Measurements from ENCODE around the gene CCDC141. TPM values are rescaled to one million over a fixed set of nuclear protein-coding genes. Genes with fewer than 3 reads are reported as not detected.

Gene CCDC141
- total RNA-seq, 1 experiment from 2014 or later = 0.30 TPM

DNA sequence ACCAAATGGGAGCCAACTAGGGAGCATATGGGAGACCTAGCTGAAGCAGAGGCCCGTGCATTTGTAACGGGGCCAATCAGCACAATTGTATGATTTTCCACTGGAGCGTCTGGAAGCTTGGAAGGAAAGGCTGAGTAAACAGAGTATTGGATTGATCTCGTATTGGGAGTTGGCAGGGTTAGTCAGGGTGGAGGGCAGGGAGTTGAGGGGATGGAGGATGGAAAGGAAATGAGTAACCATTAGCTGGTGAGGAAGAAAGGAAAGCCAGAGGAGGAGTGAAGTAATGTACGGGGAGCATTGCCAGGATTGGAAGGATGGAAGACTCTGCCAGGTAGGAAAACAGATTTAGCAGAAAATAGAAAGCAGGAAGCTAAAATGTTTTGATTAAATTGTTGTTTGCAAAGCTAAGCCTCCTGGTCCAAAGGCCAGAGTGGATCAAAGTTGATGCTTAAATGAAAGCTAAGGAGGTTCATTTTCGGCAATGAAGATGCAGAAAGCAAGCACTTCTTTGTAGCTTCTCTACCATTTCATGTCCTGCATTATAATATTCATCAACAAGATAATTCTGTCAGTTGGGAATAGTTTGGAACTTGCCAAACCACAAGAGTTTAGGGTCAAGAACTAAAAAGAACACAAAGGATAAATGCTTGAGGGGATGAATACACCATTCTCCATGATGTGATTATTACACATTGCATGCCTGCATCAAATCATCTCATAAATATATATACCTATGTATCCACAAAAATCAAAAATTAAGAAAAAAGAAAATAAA, 167.1 kb downstream of the CCDC141 start:
- DNase-seq (ENCODE audit: low read depth, low spot score) = no peak
- no peak overlapping the region for H3K27ac ChIP-seq (ENCODE audit: low read depth, low read length)
- no peak for TF ChIP-seq ELF1 (IDR thresholded peaks at IDR 0.05; ENCODE audit: borderline replicate concordance, low read depth)
- TF ChIP-seq POLR2AphosphoS5 (IDR thresholded peaks at IDR 0.05; ENCODE audit: low read depth, low read length) = no peak
- TF ChIP-seq ZFX (IDR thresholded peaks at IDR 0.05) = no peak
- TF ChIP-seq EZH2 (IDR thresholded peaks at IDR 0.05) = no peak
- TF ChIP-seq, protein P1, sequence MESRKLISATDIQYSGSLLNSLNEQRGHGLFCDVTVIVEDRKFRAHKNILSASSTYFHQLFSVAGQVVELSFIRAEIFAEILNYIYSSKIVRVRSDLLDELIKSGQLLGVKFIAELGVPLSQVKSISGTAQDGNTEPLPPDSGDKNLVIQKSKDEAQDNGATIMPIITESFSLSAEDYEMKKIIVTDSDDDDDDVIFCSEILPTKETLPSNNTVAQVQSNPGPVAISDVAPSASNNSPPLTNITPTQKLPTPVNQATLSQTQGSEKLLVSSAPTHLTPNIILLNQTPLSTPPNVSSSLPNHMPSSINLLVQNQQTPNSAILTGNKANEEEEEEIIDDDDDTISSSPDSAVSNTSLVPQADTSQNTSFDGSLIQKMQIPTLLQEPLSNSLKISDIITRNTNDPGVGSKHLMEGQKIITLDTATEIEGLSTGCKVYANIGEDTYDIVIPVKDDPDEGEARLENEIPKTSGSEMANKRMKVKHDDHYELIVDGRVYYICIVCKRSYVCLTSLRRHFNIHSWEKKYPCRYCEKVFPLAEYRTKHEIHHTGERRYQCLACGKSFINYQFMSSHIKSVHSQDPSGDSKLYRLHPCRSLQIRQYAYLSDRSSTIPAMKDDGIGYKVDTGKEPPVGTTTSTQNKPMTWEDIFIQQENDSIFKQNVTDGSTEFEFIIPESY (IDR thresholded peaks at IDR 0.05; ENCODE audit: extremely low read depth, insufficient replicate concordance, low read length) = no peak
- TF ChIP-seq TCF7L2 (IDR thresholded peaks at IDR 0.05; ENCODE audit: borderline replicate concordance, extremely low read depth, insufficient read depth, insufficient read length) = no peak
- TF ChIP-seq, protein P2, sequence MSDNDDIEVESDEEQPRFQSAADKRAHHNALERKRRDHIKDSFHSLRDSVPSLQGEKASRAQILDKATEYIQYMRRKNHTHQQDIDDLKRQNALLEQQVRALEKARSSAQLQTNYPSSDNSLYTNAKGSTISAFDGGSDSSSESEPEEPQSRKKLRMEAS (IDR thresholded peaks at IDR 0.05) = no peak
- TF ChIP-seq, protein P3, sequence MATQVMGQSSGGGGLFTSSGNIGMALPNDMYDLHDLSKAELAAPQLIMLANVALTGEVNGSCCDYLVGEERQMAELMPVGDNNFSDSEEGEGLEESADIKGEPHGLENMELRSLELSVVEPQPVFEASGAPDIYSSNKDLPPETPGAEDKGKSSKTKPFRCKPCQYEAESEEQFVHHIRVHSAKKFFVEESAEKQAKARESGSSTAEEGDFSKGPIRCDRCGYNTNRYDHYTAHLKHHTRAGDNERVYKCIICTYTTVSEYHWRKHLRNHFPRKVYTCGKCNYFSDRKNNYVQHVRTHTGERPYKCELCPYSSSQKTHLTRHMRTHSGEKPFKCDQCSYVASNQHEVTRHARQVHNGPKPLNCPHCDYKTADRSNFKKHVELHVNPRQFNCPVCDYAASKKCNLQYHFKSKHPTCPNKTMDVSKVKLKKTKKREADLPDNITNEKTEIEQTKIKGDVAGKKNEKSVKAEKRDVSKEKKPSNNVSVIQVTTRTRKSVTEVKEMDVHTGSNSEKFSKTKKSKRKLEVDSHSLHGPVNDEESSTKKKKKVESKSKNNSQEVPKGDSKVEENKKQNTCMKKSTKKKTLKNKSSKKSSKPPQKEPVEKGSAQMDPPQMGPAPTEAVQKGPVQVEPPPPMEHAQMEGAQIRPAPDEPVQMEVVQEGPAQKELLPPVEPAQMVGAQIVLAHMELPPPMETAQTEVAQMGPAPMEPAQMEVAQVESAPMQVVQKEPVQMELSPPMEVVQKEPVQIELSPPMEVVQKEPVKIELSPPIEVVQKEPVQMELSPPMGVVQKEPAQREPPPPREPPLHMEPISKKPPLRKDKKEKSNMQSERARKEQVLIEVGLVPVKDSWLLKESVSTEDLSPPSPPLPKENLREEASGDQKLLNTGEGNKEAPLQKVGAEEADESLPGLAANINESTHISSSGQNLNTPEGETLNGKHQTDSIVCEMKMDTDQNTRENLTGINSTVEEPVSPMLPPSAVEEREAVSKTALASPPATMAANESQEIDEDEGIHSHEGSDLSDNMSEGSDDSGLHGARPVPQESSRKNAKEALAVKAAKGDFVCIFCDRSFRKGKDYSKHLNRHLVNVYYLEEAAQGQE (IDR thresholded peaks at IDR 0.05; ENCODE audit: low read depth) = no peak
- no peak for TF ChIP-seq CBX3 (IDR thresholded peaks at IDR 0.05; ENCODE audit: low read depth)
- TF ChIP-seq EZH2phosphoT487 (IDR thresholded peaks at IDR 0.05; ENCODE audit: borderline replicate concordance) = no peak
- TF ChIP-seq POLR2A (IDR thresholded peaks at IDR 0.05; ENCODE audit: borderline replicate concordance, extremely low read depth, insufficient read depth, insufficient read length) = no peak
- no peak for TF ChIP-seq ZNF274 (IDR thresholded peaks at IDR 0.05; ENCODE audit: low read depth, low read length)
- TF ChIP-seq YY1 (IDR thresholded peaks at IDR 0.05; ENCODE audit: extremely low read depth, insufficient replicate concordance, low read depth, low read length) = no peak
- H3K9ac ChIP-seq (ENCODE audit: low read length) = no peak overlapping the region
- no peaks in the 10 kb centered on the region for H4K20me1 ChIP-seq (ENCODE audit: insufficient read depth)
- H3K36me3 ChIP-seq (ENCODE audit: control insufficient read depth in 1 of 2, insufficient read depth in 2 of 2, low read length in 2 of 2) = no peaks in the 10 kb centered on the region
- POLR2A ChIA-PET = no interaction called here
- no peak overlapping the region for H2AFZ ChIP-seq (ENCODE audit: low read depth, low read length, poor library complexity, severe bottlenecking)
- intact Hi-C loops (cut with micrococcal nuclease) = no loop called here
- no peak overlapping the region for H3K4me3 ChIP-seq (replicated peaks in 1 of 2; ENCODE audit: low read depth in 1 of 2, low read length in 2 of 2)
- H3K9me2 ChIP-seq (ENCODE audit: insufficient read depth) = no peaks in the 10 kb centered on the region
- no peak overlapping the region for H3K4me2 ChIP-seq (ENCODE audit: low read length)
- H3K79me2 ChIP-seq (ENCODE audit: insufficient read depth, low read length) = no peaks in the 10 kb centered on the region
- RAD21 ChIA-PET (ENCODE audit: low non-redundant PET in 1 of 2, low total read pairs in 2 of 2, uncharacterized antibody in 2 of 2, unreplicated experiment in 2 of 2) = no interaction called here
- CTCF ChIA-PET = interaction anchor here (2.0 kb wide), 1 partner anchor 8 kb away, joined by 5 read pairs; no protein-coding TSS in a partner anchor
- H3K4me1 ChIP-seq (ENCODE audit: control insufficient read depth in 1 of 2, insufficient read depth in 2 of 2, low read length in 2 of 2) = no peaks in the 10 kb centered on the region
- H3K9me3 ChIP-seq (ENCODE audit: control insufficient read depth in 1 of 2, insufficient read depth in 1 of 2, low read depth in 1 of 2, low read length in 2 of 2) = no peaks in the 10 kb centered on the region
- no peaks in the 10 kb centered on the region for H3K27me3 ChIP-seq (ENCODE audit: insufficient read depth, low read length)
- BruUV-seq (replicated peaks) = no TSS peak
- ATAC-seq = no peak

Data from HCT116 (cell line).